Medulla oblongata (tissue), 1 donor: ENCODE measurements around the gene CEP350.
A peak's percentile ranks its signal among the peaks of the same experiment; 100 is the strongest.

Source experiments
- DNase-seq: peaks from one replicate; pipeline ENCODE4 v3.0.0-alpha.2; 2015; ENCODE audit errors: extremely low spot score

The CEP350 gene, protein sequence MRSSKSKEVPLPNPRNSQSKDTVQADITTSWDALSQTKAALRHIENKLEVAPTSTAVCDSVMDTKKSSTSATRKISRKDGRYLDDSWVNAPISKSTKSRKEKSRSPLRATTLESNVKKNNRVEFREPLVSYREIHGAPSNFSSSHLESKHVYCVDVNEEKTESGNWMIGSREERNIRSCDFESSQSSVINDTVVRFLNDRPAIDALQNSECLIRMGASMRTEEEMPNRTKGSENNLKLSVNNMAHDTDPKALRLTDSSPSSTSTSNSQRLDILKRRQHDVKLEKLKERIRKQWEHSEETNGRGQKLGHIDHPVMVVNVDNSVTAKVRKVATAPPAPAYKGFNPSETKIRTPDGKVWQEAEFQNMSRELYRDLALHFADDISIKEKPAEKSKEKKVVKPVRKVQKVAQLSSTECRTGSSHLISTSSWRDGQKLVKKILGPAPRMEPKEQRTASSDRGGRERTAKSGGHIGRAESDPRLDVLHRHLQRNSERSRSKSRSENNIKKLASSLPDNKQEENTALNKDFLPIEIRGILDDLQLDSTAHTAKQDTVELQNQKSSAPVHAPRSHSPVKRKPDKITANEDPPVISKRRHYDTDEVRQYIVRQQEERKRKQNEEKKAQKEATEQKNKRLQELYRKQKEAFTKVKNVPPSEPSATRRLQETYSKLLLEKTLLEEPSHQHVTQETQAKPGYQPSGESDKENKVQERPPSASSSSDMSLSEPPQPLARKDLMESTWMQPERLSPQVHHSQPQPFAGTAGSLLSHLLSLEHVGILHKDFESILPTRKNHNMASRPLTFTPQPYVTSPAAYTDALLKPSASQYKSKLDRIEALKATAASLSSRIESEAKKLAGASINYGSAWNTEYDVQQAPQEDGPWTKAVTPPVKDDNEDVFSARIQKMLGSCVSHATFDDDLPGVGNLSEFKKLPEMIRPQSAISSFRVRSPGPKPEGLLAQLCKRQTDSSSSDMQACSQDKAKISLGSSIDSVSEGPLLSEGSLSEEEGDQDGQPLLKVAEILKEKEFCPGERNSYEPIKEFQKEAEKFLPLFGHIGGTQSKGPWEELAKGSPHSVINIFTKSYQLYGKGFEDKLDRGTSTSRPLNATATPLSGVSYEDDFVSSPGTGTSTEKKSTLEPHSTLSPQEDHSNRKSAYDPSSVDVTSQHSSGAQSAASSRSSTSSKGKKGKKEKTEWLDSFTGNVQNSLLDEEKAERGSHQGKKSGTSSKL (N-terminal part only)

DNA sequence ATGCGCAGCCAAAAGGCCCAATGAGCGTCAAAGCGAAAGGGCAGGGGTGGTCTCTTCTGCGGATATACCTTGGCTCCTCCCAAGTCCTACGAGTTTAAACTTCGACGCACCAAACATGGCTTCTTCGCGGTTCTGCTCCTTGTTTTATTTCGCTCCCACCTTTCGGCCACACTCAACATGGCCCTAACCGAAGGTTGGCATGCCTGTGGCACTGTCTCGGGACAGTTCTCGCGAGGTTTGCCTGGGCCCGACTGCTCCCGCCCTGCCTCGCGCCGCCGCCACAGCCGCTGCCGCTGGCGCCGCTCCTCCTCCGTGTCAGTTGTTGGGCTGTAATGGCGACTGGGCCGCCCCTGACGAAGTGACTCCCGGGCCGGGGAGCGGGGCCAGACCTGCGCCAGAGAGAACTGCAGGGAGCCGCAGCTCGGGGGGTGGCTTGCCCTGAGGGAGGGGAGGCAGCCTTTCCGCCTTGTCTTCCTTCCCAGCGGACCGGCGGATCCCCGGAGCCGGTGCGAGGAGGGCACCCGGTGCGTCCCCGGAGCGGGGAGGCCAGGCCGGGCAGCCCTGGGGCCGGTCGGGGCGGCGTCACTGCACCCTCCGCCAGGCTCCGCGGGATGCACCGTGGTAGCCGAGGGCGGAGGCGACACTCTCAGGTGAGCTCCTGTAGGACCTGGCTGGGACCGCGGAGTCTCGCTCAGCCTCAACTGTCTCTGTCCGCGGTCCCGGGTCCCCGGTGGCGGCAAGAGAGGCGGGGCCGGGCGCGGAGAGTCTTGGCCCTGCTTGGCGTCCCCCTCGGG is at the start of gene CEP350:
TSS of gene CEP350 (plus strand) at position 318 of the 794 bp plus-strand sequence. CDS start 31,372 bp downstream, outside the sequence.
- peak; percentile 98 for DNase-seq

DNA sequence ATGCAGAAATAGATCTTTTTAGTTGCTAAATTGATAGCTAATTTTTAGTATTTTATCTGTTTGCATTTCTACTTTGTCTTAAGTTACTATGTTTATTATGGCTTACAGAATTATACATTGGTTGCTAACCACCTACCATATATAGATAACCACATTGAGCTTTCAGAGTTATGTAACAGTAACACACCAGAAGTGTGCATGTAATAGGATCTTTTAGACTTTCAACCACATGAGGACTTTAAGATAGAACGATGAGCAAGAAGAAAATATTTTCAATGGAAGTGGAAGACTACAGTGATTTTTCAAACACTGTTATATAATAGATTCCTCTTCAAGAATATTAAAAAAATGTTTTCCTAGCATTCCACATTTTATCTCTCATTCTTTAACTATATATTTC is 43.7 kb upstream of the CEP350 start:
- no peak for DNase-seq

DNA sequence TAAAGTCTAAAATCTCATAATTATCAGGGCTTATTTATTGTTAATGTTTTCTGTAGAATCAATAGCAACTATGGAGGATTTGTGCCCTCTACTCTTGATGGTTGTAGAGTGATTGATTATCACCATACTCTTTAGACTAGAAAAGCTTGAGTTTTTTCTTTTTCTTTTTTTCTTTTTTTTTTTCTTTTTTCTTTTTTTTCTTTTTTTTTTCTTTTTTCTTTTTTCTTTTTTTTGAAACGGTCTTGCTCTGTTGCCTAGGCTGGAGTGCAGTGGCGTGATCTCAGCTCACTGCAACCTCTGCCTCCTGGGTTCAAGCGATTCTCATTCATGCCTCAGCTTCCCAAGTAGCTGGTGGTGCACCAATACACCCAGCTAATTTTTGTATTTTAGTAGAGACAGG is 42.8 kb upstream of the CEP350 start:
- no peak for DNase-seq

DNA sequence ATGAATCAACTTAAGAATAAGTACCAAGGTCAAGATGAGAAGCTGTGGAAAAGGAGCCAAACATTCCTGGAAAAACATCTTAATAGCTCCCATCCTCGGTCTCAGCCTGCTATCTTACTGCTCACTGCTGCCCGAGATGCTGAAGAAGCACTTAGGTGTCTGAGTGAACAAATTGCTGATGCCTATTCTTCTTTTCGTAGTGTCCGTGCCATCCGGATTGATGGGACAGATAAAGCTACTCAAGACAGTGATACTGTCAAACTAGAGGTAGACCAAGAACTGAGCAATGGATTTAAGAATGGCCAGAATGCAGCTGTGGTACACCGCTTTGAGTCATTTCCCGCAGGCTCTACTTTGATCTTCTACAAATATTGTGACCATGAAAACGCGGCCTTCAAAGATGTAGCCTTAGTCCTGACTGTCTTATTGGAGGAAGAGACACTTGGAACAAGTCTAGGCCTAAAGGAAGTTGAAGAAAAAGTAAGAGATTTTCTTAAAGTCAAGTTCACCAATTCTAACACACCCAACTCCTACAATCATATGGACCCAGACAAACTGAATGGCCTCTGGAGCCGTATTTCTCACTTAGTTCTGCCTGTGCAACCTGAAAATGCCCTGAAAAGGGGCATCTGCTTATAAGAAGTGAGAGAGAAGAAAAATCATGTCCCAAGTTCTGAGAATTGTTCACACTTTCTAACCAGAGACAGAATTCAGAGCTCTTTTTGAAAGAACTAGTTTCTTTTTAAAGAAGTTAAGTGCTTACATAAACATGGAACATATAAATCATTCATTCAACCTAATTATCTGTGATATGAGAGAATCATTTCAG is 36.8 kb upstream of the CEP350 start:
- no peak for DNase-seq

DNA sequence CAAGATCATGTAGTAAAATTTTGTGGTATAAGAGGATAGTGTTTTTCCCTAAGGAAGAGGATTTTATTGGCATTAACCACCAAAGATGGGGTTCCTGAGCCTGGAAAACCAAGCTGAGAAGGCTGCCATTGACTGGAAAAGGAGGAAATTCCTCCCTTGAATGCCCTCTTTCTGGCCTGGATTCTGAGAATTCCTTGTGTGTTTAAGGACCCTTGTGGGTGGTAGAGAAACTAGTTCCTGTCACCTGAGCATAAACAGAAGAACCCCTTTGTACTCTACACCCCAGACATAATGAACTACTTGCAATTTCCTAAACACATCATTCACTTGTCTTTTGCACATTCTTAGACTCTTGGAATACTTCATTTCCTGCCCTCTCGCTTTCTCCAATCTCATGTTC is 33.1 kb upstream of the CEP350 start:
- no peak for DNase-seq

DNA sequence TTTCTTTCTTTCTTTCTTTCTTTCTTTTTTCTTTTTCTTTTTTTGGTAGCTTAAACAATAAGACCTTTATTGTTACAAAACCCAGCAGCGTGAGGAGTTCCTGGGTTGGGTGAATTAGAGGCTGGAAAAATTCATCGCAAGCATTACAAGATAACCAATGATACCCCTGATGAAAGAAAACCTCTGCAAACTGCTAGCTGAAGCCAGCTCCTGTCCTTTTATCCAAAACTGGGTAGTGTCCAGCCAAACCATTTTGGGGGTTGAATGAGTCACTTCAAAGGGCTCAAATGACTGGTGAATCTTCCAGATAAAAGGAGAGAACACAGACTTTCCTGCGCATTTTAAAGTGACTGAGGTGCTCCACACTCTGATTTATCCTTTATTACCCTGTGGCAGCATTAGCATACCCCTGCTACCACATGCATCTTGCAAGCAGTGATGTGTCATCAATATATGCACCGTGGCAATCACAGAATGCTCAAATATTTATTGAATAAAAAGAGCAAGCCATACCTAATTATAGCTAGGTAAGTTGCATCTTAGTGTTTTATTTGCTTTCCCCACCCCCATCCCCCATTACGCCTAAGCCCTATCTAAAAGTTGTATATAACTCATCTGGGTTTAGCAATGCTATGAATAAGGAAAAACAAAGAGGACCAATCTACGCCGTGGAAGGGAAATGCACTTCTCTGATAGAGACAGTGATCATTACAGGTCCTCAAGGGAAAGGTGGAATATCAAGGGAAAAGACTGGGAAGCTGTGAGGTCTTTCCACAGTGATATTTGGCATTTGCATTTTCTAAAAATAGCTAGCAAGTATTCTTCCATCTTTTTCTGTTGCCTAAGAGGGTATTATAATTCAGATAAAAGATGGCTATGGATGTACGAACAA is 32.4 kb upstream of the CEP350 start:
- no peak for DNase-seq

DNA sequence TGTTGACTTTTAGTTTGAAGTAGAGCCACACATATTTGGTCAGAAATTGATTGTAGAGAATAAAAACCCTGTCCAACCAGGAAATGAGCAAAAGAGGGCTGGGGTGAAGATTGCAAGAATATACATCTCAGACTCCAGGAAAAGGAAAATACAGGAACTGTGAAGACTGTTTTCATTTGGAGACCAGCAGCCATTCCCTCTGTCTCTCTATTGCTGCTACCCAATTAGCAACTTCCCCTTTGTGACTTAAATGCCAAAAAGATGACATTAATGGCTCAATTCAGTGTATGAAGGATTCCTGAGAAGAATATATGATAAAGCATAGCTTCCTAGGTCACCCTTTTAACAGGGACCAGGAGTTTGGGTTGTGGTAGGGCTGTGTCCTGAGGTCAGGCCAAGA is 31.6 kb upstream of the CEP350 start:
- DNase-seq: no peak

DNA sequence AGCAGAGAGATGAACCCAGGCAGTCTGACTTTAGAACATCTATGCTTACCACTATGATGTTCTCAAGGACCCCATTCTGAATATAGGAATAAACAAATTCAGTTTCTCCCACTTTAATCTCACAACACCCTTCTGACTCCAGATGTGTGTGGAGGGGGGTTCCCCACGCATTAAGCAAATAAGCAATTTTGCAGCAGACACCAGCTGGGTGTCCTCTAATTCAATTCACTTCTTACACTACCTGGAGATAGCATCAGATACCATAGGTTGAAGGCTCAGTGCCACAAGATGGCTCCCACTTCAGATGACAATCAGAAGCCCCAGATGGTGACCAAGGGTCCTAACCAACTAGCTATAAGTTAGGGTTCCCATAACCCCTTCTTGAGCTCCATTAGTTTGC is 30.3 kb upstream of the CEP350 start:
- DNase-seq: no peak

DNA sequence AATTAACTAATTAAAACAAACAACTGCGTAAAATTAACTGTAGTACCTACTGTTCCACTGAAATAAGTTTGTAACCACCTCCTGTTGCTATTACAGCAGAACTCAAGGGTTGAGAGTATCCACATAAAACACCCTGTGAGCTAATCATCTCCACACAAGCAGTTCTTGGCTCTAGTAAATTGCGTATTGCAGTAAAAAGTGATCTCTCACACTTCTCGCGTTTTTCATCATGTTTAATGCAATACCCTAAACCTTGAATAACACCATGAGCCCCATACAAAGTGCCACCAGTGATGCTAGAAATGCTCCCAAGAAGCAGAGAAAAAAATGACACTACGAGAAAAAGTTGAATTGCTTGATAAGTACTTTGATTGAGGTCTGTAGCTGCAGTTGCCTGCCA is 29.3 kb upstream of the CEP350 start:
- DNase-seq: no peak

DNA sequence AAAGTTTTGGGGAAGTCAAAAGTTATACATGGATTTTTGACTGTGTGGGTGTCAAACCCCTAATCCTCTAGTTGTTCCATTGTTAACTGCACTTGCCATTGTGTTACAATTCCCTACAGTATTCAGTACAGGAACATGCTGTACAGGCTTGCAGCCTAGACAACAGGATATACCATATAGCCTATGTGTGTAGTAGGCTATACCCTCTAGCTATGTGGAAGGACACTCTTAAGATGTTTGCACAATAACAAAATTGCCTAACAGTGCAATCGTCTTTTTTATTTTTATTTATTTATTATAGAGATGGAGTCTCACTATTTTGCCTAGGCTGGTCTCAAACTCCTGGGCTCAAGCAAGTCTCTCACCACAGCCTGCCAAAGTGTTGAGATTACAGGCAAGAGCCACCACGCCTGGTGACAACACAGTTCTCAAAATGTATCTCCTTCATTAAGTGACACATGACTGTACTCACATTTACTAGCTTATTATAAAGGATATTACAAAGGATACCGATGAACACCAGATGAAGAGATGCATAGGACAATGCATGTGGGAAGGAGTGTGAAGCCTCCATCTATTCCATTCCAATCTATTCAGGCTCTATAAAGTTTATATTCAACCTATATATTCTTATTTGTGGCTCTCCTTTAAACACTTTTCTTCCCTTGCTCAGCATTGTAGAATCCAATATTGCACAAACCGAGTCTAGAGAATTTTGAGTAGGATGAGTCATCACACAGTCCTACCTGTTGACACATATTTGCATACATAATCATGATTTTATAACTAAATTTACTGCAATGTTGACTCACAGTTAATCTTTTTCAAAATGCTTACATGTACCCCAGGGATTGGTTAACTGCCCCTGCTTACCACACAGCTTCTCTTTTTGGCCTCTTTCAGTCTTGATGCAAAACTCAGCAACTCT is 28.4 kb upstream of the CEP350 start:
- DNase-seq: no peak

DNA sequence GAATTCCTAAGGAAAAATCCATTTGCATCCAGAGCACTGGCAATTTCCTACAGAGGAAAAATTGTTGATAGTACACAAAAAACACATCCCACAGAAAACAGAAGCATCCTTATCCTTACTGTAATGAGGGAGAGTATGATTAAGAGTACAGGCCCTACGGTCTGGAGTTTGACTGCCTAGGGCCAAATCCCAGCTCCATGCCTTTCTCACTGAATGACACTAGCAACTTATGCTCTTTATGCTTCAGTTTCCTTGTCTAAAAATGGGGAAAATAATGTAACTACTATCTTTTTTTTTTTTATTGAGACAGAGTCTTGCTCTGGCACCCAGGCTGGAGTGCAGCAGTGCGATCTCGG is 27.8 kb upstream of the CEP350 start:
- DNase-seq: no peak

DNA sequence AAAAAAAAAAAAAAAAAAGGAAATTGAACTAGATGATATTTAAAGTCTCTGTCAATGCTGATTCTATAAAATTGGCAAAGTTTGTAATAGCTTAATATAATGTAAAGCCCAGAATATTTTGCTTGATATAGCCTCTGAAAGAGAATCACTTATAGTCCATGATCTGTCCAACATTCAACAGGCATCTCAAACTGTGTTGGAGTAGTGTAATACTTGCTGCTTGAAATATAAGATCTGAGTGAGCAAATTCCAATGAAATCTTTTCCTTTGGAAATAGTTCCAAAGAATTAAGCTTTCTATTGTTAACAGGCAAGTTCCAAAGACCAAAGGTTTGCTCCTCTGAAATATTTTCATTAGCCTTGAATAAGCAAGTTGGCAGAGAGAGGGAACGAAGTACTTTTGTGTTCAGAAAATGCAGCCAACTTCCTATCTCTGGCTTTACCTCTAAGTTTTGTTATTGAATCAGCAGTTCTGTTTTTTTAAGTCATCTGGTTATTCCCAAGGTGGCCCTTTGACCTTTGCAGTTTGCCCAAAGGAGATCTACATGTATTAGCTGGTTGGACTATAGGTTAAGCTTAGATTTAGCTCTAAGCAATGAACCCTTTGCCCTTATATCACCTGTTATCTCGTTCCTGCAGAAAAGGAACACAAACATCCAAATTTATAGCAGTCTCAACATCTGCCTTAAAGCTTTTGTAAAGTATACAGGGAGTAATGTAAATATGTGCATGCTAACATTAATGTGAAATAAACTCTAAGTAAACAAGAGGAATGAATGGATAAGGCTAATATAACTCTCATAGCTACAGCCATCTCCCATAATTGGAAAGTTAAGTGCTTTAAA is 24.4 kb upstream of the CEP350 start:
- DNase-seq: no peak

DNA sequence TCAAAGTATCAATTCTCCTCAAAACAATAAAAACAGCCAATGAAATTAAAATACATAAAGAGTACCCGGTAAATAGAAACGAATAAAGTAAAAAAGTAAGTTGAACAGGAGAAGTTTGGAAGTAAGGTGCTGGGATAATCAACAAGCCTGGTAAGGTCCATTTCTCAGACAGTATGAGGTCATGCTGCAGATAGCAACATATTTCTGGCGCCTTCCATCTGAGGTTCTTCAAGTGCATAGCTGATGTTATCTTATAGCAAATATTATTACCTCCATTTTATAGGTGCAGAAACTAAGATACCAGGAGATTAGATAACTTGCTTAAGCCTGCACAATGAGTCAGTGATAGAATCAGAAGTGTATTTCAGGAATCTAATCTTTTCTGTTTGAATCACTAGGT is 23.7 kb upstream of the CEP350 start:
- DNase-seq: no peak

DNA sequence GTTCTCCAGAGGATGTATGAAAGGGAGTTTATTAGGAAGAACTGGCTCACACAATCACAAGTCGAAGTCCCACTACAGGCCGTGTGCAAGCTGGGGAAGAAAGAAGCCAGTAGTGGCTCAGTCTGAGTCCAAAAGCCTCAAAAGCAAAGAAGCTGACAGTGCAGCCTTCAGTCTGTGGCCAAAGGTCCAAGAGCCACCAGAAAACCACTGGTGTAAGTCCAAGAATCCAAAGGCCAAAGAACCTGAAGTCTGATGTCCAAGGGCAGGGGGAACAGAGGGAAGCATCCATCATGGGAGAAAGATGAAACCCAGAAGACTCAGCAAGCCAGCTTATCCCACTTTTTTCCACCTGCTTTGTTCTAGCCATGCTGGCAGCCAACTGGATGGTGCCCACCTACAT is 21.4 kb upstream of the CEP350 start:
- no peak for DNase-seq

DNA sequence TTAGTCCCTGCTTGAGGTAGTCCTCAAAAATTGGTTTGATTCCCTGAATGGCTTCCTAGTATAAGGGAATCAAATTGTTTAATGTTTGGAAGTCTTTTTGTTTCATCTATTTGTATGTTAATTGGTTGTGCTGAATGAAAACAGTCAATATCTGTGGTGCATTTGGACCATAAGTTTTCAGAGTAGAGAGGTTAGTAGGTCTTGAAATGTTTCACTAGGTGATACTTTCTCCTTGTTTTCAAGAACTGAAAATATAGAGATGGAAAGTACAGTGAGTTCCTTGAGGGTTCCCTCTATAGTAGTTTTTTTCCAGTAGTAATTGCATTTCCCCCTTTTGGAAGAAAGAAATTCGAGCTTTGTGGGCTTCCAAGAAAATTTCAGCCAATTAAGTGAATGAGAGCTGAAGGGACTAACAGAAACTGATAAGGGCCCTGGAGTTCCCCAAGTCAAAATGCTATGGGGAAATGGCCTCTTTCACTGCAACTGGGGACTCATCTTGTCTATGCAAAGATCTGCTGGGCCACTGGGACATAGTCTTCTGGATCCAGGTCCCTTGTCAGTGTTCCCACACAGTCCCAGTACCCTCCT is 18.6 kb upstream of the CEP350 start:
- no peak for DNase-seq

DNA sequence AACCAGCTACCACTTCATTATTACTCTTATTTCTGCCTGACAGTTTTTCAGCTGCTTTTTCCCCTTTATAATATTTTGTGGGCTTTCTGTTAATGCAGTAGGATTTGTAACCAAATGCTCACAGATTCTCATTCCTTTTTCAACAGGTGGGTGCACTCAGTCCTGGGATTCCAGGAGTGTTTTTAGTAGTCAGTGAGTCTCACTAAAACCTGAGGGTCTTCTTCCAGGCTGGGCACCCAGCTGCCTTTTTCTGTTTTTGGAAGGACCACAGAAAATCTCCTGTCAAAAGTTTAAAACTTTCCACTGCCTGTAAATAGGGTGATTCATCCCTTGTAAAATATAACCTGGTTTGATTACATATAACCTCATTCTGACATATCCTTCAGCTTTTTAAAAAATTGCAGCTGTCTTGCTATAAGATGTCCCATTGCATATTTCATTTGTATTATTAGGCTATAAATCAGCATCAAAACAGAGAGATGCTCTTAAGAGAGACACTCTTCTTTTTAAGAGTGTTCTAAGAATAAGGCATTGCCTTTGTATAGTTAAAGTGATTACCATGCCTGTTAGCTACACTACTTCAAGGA is 16.8 kb upstream of the CEP350 start:
- DNase-seq: no peak

DNA sequence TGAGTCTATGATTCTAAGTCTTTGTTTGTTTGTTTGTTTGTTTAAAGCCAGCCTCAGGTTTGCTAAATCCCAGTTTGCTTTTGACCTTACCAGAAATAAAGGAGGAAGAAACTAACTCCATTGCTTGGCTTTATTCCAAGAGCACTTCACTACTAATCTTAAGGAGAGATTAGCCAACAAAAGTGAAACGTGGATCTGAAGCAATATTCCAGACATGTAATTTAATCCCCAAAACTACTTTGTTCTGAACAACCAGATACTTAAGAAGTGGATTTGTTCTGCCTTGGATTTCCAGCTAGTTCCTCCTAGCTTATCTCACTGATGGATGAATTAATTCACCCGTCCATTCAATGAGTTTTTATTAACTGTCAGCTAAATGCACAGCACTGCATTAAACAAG is 15.9 kb upstream of the CEP350 start:
- DNase-seq: no peak
